ENCODE measurements around the gene RARG. TPM values are rescaled to one million over a fixed set of nuclear protein-coding genes. Genes with fewer than 3 reads are reported as not detected.

RARG gene
- total and polyA plus RNA-seq, 2 of the 4 experiments (the other 2 are of a cell fraction): 7.9 to 30.9 TPM

GRCh38 chr12:53251477-53252348 lies 19.7 kb upstream of the RARG start (continued):
- TF ChIP-seq USF2 (IDR thresholded peaks at IDR 0.05; ENCODE audit: low read depth, low read length) (peak; percentile 89), RAD21 (IDR thresholded peaks at IDR 0.05; ENCODE audit: low read length) (peak; percentile 51)

GRCh38 chr12:53245286-53245685 lies 13.3 kb upstream of the RARG start:
- H2BK20ac ChIP-seq (ENCODE audit: low read depth, low read length): no peak overlapping the region
- no peak overlapping the region for H3K4me3 ChIP-seq (ENCODE audit: insufficient read depth, low read depth, low read length)
- BruUV-seq (replicated peaks): no TSS peak
- no peaks in the 10 kb centered on the region for H3K79me1 ChIP-seq (ENCODE audit: low read depth in 1 of 2, low read length in 2 of 2)
- no peaks in the 10 kb centered on the region for H3K4me1 ChIP-seq (ENCODE audit: control insufficient read depth, insufficient read depth, low read length)
- H2AFZ ChIP-seq (replicated peaks; ENCODE audit: low read length, poor library complexity): no peak overlapping the region
- no peak overlapping the region for H3K9ac ChIP-seq (ENCODE audit: low read depth, low read length)
- H4K8ac ChIP-seq (ENCODE audit: low read depth in 2 of 2, low read length in 2 of 2): no peak overlapping the region
- in situ Hi-C loops (cut with MboI; ENCODE audit: low sequenced_read_pairs): no loop called here
- H3K27ac ChIP-seq (ENCODE audit: insufficient read depth, low read length): no peak overlapping the region
- H2BK120ac ChIP-seq (ENCODE audit: low read depth, low read length): no peak overlapping the region
- no peaks in the 10 kb centered on the region for H3K36me3 ChIP-seq (ENCODE audit: control insufficient read depth, insufficient read depth, low read length)
- intact Hi-C loops (cut with micrococcal nuclease): no loop called here
- H4K20me1 ChIP-seq (ENCODE audit: insufficient read depth, low read length): no peaks in the 10 kb centered on the region; the same call in 1 of the 2 replicates
- H3K56ac ChIP-seq (ENCODE audit: extremely low read depth, insufficient read depth, low read length): no peak overlapping the region
- H3K9me1 ChIP-seq (ENCODE audit: insufficient read depth, low read length): no peaks in the 10 kb centered on the region
- ATAC-seq (ENCODE audit: low read depth) (no peak), DNase-seq (no peak)
- no peak overlapping the region for H3K4ac ChIP-seq (ENCODE audit: low read depth, low read length)
- no peak overlapping the region for H2BK15ac ChIP-seq (ENCODE audit: low read depth, low read length)
- H4K91ac ChIP-seq (ENCODE audit: insufficient read depth, low read depth, low read length): no peak overlapping the region
- H2BK5ac ChIP-seq (ENCODE audit: low read depth, low read length, poor library complexity, severe bottlenecking): no peak overlapping the region
- dilution Hi-C loops (cut with HindIII; ENCODE audit: low sequenced_read_pairs, unreplicated experiment): no loop called here
- ChIA-PET POLR2A (ENCODE audit: unreplicated experiment) (interaction anchor here (0.6 kb wide), 1 partner anchor 34 kb away, joined by 3 read pairs; no protein-coding TSS in a partner anchor), CTCF (interaction anchor here (0.6 to 0.9 kb wide), 2 partner anchors 38 to 77 kb away, joined by 3 to 4 read pairs; no protein-coding TSS in a partner anchor)
- WGBS, 2 experiments (ENCODE audit: extremely low coverage in 2 of 2, insufficient read length in 1 of 2): 60% methylated on average over 1 of the region's 3 CpGs; no CpG with 5 or more reads in 1 of the 2 experiments
- H3K27me3 ChIP-seq (ENCODE audit: control insufficient read depth, insufficient read depth, low read length): peaks cover 28% of the 10 kb centered on the region
- no peak overlapping the region for H3K23ac ChIP-seq (ENCODE audit: low read depth, low read length)
- no peak overlapping the region for H3K18ac ChIP-seq (ENCODE audit: low read depth, low read length)
- H3K4me2 ChIP-seq (ENCODE audit: low read depth, low read length): no peak overlapping the region
- H3K14ac ChIP-seq (replicated peaks; ENCODE audit: low read depth, low read length): no peak overlapping the region
- no peak overlapping the region for H4K5ac ChIP-seq (ENCODE audit: low read depth, low read length)
- H3K9me3 ChIP-seq (ENCODE audit: control insufficient read depth, insufficient read depth, low read length): no peaks in the 10 kb centered on the region
- no peak overlapping the region for H2AK5ac ChIP-seq (ENCODE audit: low read depth, low read length)
- H2AK9ac ChIP-seq (replicated peaks; ENCODE audit: low read depth, low read length, poor library complexity): no peak overlapping the region
- TF ChIP-seq NFE2L2 (IDR thresholded peaks at IDR 0.05; ENCODE audit: low read depth, low read length): no peak
- no peak for TF ChIP-seq USF2 (IDR thresholded peaks at IDR 0.05; ENCODE audit: low read depth, low read length)
- TF ChIP-seq CEBPB (IDR thresholded peaks at IDR 0.05; ENCODE audit: low read depth, low read length): no peak
- TF ChIP-seq SMC3 (IDR thresholded peaks at IDR 0.05; ENCODE audit: low read depth, low read length): no peak
- TF ChIP-seq CHD1 (IDR thresholded peaks at IDR 0.05; ENCODE audit: low read depth, low read length): no peak
- TF ChIP-seq RCOR1 (IDR thresholded peaks at IDR 0.05; ENCODE audit: insufficient replicate concordance, low read length): no peak
- no peak for TF ChIP-seq MXI1 (IDR thresholded peaks at IDR 0.05; ENCODE audit: borderline replicate concordance, low read depth, low read length)
- no peak for TF ChIP-seq CTCF (conservative IDR thresholded peaks at IDR 0.05; ENCODE audit: low read depth, low read length)
- TF ChIP-seq FOS (IDR thresholded peaks at IDR 0.05; ENCODE audit: low read depth, low read length): no peak
- no peak for TF ChIP-seq RAD21 (IDR thresholded peaks at IDR 0.05; ENCODE audit: low read length)
- no peak for TF ChIP-seq POLR2A (IDR thresholded peaks at IDR 0.05; ENCODE audit: low read depth, low read length)
